ENCODE data around the gene SLIT3.

DNA sequence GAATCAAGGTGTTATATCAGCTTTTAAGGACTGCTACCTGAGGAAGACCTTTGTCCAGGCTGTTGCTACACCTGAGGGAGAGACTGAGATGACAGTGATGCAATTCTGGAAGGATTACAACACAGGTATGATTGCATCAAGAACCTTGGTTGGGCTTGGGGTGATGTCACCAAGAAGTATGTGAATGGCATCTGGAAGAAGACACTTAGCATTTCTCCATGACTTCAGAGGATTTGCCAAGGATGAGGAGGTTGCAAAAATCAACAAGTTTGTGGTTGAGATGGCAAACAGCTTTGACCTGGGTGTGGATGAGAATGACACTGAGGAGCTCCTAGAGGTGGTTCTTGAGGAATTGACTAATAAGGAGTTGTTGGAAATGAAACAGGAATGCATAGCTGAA, 653.9 kb downstream of the SLIT3 start:
- TF ChIP-seq, protein P1, sequence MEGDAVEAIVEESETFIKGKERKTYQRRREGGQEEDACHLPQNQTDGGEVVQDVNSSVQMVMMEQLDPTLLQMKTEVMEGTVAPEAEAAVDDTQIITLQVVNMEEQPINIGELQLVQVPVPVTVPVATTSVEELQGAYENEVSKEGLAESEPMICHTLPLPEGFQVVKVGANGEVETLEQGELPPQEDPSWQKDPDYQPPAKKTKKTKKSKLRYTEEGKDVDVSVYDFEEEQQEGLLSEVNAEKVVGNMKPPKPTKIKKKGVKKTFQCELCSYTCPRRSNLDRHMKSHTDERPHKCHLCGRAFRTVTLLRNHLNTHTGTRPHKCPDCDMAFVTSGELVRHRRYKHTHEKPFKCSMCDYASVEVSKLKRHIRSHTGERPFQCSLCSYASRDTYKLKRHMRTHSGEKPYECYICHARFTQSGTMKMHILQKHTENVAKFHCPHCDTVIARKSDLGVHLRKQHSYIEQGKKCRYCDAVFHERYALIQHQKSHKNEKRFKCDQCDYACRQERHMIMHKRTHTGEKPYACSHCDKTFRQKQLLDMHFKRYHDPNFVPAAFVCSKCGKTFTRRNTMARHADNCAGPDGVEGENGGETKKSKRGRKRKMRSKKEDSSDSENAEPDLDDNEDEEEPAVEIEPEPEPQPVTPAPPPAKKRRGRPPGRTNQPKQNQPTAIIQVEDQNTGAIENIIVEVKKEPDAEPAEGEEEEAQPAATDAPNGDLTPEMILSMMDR (IDR thresholded peaks at IDR 0.05; ENCODE audit: extremely low read depth in 1 of 2, insufficient read depth in 1 of 2, low read depth in 1 of 2, low read length in 2 of 2), result no peak
- TF ChIP-seq, protein P2, sequence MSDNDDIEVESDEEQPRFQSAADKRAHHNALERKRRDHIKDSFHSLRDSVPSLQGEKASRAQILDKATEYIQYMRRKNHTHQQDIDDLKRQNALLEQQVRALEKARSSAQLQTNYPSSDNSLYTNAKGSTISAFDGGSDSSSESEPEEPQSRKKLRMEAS (IDR thresholded peaks at IDR 0.05; ENCODE audit: insufficient read depth, insufficient read length), result no peak
- TF ChIP-seq POLR2A (IDR thresholded peaks at IDR 0.05; ENCODE audit: low read depth, low read length) (no peak), POLR2AphosphoS5 (IDR thresholded peaks at IDR 0.05; ENCODE audit: insufficient read depth, low read depth, low read length) (no peak), EZH2 (IDR thresholded peaks at IDR 0.05; ENCODE audit: borderline replicate concordance, low read depth, low read length, severe bottlenecking) (no peak), MYC (IDR thresholded peaks at IDR 0.05; ENCODE audit: low read depth, low read length) (no peak)
